GM12874 (cell line): Measurements from ENCODE around the gene B4GALNT2.

Experiments
- CTCF ChIP-seq: IDR thresholded peaks from 2 replicates; pipeline ENCODE4 v1.5.1; 2011; ENCODE audit warnings: low read depth, mild to moderate bottlenecking, control low read depth, low read length, moderate library complexity; ENCODE audit not compliant: insufficient read depth

B4GALNT2 gene

GRCh38 chr17:49200423-49201083 lies 68.0 kb downstream of the B4GALNT2 start:
- no peak for TF ChIP-seq CTCF

GRCh38 chr17:49201481-49201927 lies 68.9 kb downstream of the B4GALNT2 start:
- TF ChIP-seq CTCF: no peak

GRCh38 chr17:49203796-49204195 lies 71.2 kb downstream of the B4GALNT2 start:
- TF ChIP-seq CTCF: no peak

- TF ChIP-seq CTCF: no peak
Observed at GRCh38 chr17:49204516-49204915, 71.9 kb downstream of the B4GALNT2 start.

- TF ChIP-seq CTCF: no peak
Observed at GRCh38 chr17:49209061-49209571, 76.5 kb downstream of the B4GALNT2 start.

GRCh38 chr17:49210158-49211029 lies 77.8 kb downstream of the B4GALNT2 start, which contains the start of the genes ABI3 and GNGT2:
Gene ABI3 (plus strand): TSS chr17:49210707. CDS start chr17:49210725, 18 bp downstream.
Gene GNGT2 (minus strand): TSS chr17:49210574. CDS start chr17:49207422, 3,152 bp downstream.
- no peak for TF ChIP-seq CTCF

GRCh38 chr17:49213399-49213798 lies 80.8 kb downstream of the B4GALNT2 start:
- TF ChIP-seq CTCF: no peak
